HG03439 (cell line): ENCODE measurements around the gene CACNB4.
"Not testable (repeated sequence)": the region's sequence is repeated elsewhere in the genome, so short reads cannot be mapped to it uniquely, and the experiment has no call there.

ENCODE experiments used
- ATAC-seq: cut with Tn5 transposase; IDR thresholded peaks from one replicate; pipeline ENCODE4 v1.9.1; 2021; ENCODE audit warnings: mild to moderate bottlenecking, moderate library complexity; ENCODE audit not compliant: unreplicated experiment

Gene CACNB4

DNA sequence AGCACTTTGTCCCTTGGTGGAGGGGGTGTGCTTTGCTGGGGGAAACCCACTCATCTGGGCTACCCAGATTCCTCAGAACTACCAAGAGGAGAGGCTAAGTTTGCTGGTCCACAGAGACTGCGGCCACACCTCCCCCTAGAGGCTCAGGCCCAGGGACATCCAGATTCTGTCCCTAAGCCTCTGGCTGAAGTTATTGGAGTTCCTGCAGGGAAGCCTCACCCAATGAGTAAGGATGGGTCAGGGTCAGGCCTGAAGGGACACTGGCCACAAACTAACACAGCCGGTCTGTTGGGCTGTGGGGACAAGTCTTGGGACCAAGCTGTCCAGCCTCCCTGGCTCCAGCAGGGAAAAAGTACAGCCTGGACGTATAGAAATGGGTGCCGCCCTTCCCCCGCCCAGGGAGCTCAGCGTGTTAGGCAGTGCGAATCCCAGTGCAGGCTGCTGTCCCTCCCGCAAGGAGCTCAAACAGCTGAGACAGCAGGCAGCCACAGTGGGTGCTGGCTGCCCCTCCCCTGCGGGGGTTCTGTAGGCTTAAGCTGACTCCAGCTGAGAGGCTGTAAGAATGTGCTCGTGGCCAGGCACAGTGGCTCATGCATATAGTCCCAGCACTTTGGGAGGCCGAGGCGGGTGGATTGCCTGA is 183.7 kb downstream of the CACNB4 start:
- ATAC-seq = no peak

DNA sequence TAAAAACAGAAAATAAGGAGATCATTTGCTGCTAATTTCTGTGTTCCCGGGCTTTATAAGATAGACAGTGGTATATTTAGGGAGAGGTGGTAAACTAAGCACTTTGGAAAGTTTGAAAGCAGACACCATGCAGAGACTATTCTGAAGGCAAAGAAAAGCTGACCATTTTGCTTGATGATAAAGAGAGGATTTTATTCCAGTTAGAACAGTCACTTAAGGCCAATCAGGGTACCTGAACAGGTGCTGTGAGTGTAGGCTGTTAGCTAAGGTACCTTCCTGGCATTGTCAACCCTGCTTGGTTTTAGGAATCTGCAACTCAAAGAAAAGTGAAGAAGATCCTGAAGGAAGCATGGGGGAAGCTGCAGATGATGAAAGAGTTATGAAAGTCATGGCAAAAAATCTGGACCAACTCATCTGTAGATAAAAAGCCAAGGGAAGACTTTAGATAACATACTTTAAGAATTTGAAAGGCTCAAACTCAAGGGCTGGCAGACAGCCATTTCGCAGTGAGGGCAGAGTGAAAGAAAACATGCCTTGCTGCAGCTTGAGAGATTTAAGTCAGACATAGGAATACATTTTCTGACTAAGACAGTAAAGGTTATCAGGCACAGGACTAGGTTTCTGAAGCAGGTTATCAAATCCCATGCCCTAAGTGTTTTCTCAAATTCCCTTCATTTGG is 190.5 kb downstream of the CACNB4 start:
- no peak for ATAC-seq

DNA sequence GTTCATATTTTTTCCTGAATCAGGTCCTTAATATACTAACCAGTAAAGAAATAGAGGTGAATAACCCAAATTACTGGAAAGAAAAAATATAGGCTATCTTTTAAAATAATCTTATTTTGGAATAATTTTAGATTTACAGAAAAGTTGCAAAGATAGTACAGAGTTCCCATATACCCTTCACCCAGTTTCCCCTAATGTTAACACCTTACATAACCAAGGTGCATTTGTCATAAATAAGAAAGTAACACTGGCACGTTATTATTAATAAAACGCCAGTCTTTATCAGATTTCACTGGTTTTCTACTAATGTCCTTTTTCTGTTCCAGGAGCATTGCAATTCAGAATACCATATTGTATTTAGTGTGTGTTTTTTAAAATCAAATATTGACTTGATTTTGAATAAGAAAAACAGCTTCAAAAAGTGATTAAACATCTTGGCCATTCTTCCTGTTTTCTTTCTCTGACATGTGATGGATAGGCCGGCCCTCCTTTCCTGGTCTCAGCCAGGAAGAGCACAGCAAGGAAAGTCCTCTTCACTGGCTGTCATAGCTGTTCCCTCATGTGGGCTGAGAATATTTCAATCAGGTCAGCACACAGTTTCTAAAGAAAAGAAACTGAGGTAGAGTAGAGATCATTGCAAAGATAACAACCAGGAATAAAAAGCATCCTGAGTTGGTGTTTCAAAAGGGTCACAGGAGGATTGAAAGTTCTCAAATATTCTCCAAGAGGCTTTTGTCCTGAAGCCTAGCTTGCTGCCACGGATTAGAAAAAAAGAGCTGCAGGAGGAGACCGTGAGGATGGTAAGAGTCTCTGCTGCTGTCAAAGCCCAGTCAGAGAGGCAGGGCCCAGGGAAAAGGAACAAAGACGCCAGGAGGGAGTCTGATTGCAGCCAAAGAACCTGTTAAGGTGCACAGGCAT is 191.3 kb downstream of the CACNB4 start:
- ATAC-seq = no peak

DNA sequence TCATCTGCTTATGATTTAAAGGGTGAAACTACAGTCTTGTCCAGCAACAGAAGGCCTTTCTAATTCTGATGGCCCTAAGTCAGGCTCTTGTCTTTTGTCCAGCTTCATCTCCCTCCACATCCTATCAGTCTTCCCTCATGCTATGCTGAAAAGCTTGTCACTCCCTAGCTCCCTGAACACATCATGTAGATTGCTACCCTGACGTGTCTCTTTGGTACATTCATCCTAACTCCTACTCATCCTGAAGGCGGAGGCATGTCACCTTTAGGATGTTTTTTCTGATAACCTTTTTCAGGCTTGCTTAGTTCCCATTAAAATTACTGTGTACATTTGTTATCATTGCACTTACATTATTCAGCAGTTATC is 192.2 kb downstream of the CACNB4 start:
- no peak for ATAC-seq

DNA sequence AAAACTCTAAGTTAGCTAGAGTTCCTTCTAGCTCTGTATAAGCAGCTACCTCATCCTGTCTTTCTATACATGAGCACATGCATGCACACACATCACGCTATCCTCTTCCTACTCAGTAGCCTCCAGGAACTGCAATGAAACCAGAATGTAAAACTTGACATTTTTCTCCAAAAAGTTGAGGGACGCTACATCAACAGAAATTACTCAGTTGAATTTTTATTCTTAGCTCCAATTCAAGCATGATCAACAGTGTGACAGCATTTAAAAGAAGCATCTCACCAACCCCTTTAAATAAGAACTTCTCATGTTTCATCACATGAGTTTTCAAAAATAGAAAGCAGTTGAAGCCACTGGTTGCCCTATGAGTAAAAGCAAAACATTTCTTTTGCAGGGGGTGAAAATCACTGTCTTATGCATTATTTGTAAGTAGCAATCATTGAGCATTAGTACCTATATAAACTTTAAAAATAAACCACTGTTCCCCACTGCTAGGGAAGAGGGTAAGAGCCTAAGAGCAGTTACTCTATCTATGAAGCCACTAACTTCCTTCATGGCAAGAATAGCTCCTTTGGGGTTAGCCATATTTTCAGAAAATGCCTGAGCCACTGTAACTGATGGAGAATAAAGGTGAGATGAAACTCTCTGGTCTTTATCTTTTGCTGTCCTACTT is 192.7 kb downstream of the CACNB4 start:
- ATAC-seq = peak; percentile 77

DNA sequence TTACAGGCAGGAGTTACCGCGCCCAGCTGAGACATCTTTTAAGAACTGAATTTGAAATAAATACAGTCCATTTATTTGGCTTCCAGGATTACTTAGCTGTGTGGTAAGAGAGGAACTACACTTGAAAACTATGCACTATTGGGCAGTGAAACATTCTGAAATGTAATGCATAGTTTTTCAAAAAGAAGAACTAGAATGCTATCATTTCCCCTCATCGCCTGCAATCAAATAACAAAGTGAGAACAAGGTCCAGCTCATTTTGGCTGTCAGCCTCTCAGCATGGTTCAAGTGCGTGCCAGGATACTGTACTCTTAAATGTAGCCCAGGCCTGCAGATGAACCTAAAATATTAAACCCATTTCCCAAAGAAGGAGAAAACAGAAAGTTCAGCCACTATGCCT is 194.0 kb downstream of the CACNB4 start:
- ATAC-seq = no peak

DNA sequence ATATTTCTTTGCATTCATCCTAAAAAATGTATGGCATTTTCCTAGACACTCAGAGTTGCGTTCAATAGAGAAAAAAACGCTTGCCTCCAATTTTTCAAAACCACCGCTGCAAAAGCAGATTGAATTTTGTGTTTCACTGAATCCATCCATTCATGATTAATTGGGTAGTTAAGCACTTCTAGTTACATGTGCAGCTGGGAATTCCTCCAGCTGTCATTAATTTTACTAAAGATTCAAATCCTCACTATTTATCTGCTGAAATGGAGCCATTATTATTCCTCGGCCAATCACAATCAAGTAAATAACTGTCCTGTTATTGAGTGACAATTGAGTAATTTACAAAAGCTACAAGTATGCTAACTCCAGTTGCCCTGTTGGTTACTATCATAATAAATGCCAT is 194.8 kb downstream of the CACNB4 start:
- ATAC-seq = no peak

DNA sequence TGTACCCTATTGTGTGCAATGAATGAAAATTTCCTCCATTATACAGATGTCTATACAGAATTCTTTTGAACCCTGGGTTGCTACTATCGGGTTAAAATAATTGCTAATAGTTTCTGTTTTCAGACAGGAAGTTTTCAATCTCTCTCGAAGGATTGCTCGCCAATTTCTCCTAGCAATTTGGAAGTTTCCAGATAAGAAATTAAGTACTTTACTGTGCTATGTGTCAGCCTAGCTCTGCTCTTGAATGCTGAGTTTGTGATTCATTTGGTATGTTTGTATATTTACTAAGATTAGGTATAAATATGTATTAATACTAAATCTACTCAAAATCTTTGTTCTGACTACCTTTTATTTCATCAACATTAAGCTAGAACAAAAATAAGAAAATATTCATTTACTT is 196.0 kb downstream of the CACNB4 start:
- no peak for ATAC-seq

DNA sequence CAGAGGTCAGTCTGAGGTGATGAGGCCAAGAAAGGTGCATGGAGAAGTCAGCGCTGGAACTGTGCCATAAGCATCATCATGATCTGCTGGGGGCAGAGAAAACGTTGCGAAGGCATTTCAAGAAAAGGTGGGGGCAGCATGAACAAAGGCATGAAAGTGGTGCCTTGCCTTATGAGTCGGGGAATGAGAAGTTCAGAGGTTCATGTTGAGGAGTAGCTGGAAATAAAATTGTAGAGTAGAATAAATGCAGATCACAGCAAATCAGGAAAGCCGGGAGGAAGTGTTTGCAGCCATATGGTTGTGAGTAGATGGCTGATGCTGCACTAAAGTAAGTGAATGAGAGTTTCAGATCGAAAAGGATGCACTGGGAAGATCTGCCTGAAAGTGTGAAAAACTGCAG is 198.5 kb downstream of the CACNB4 start:
- ATAC-seq = no peak

DNA sequence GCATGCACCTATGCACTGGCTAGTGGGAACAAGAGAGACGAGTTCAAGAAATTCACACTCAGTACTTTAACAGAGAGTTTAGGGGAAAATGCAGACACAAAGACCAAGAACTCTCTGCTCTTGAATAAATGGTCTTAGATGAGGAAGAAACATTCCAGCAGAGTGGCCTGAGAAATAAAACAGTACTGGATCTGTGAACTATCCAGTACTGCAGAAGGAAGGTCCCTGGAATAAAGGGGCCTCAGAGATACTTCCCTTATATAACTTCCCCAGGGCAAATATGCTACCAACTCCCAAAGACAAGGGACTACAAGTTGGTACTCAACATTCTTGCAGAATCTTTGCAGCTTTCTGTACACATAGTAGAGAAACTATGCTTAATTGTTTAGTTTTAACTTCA is 199.7 kb downstream of the CACNB4 start:
- no peak for ATAC-seq

DNA sequence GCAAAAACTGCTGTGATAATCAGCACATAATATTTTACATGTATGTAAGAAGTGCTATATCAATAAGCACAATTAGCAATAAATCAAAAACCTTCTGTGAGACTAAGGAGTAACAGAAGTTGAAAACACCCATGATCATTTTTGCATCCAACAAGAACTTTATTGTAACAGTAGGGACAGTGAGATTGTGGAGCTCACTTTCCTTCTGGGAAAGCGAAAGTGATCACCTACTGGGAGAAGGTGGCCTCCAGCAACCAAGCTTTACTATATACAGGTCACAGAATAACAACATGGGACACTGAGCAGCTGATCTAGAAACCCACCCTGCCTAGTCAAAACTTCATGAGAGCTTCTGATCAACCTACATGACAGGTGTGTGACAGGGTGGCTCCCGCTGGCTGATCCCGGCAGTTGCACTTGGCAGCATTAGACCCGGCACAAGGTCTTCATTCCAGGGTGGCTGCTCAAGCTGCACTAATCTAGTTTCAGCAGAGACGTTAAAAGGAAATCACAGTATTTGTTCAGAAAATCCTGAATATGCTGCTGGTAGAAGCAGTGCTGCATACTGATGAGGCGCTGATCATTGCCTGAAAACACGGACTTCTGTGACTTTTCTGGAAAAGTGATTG is 207.2 kb downstream of the CACNB4 start:
- no peak for ATAC-seq

DNA sequence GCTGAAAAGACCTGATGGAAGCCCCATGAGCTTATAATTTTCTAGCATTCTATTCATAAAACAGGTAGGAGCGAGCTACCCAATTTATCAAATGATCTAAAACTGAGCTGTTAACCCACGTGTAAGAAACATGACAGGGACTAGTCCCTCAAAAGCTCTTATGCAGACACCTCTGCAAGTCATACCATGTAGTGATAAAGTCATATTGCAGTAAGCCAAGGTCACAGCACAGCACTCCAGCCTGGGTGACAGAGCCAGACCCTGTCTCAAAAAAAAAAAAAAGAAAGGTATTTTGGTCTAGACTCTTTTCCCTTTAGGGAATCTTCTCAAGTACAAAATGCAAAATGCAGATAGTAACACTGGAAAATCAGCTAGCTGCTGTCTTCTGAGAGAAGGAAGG is 211.7 kb downstream of the CACNB4 start:
- no peak for ATAC-seq

DNA sequence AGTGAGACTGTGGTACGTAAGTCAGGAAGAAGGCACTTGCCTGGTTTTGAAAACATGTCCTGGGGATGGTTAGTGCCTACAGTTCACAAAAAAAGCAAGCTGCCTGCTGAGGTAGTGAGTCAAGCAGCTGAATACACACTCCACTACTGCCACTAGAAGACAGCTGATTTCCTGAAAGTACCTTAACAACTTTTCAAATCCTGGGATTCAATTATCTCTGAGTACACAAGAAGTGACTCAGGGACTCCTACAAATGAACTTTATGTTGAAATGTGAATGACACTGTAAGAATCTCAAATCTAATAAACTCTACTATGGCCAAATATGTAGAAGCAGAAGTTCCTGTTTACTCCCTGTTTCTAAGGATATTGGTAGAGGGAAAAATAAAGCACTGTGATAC is 212.6 kb downstream of the CACNB4 start:
- ATAC-seq = no peak

DNA sequence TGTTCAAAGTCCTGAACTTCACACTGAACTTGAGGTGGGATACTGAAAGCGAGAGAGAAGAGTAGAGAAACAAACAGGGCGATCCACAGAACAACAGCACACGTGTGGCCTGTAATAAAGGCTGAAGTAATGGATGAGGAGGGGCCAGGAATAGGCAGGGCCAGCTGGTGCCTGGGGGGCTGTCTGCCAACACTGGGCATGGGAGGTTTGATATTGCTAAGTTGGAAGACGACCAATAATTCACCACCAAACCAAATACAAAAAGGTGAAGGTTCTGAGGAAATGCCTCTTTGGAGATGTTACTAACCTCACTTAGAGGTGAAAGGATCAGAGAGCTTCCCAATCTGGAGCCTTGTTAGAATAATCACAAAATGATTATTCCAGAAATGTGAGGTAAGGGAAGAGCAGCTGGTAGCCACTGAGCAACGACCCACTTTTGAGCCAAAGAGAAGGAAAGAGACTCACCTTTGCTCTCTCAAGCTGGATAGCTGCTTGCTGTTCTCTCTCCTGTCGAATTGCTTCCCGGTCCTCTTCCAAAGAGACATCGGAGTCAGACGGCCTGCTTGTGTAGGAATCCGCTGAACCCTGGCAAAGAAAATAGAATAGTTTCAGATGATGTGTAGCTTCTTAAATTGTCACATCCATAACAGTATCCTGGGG is 215.9 kb downstream of the CACNB4 start:
- ATAC-seq = no peak

DNA sequence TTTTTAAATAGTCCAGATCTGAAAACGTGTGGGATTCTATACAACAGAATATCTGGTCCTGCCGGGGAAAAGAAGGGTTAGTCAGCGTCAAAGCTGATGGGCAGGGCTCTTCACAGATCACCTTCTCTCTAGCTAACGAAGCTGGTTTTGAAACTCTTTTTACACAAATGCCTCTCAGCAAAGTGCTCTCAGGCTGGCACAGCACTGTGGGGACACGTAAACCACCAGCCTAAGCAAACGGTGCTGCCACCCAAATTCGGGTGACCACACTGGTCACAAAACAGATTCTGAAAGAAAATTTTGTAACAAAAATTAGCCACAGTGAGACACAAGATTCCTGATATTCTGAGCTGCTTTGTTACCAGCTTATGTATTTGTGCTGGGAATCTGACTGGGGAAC is 217.5 kb downstream of the CACNB4 start:
- no peak for ATAC-seq

DNA sequence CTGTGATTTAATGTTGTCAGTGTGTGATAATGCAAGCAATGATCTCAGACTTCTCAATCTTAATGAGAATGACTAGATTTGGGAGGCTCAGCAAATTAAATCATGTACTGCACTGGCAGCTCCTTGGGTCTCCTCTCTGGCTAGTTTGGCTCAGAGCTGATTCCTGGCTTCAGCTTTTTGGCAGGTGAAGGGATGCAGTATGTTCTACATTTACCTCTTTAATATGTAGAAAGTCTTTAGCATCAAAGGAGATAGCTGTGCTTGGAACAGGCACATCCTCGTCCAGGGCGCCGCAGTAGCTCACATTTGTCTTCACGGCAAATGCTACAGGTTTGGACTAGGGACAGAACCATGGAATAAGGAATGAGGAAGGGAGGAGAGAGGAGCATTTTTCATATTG is 218.3 kb downstream of the CACNB4 start:
- ATAC-seq = no peak

DNA sequence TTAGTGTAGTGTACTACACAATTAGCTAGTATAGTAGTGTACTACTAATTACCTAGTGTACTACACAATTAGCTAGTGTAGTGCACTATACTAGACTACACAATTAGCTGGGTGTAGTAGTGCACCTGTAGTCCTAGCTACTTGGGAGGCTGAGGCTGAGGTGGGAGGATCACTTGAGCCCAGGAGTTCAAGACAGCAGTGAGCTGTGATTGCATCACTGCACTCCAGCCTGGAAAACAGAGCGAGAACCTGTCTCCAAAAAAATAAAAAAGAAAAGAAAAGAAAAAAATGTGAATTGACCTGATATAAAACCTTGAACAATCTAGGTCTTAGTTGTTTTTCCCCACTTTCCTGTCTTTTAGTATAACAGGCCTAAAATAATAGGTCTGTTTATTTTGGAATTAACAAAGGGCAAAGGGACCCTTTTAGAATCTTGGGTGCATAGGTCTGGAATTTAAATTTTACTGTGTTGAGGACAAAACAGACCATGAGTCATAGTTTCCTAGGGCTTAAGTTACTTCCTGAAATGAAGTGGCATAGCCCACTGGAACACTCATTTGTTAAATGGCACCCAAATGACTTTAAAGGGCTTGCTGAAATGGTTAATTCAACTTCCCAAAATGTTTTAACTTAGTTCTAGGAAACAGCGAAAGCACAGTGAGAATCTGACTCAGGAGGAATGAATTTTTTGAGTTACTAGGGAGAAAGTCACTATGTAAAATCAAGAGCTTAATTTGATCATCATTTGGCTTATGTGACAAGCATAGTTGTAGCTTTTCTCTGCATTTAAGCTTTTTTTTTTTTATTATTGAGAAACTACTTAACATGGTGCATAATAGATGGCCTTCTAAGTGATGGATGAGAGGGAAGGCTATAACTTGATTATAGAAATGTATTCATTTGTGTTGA is 219.9 kb downstream of the CACNB4 start:
- ATAC-seq = no peak

DNA sequence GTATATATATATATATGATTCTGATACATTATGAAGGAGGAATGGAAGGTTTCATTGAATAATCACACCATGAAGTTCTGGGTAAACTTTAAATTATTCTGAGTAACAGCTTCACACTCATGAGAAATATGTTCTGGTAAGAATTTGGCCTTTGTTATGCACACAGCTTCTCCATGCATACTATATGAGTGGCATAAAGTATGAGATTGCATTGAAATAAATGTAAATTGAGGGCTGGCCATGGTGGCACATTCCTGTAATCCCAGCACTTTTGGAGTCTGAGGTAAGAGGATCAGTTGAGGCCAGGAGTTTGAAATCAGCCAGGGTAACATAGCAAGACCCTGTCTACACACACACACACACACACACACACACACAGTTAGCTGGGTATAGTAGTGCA is 220.6 kb downstream of the CACNB4 start:
- ATAC-seq = no peak

DNA sequence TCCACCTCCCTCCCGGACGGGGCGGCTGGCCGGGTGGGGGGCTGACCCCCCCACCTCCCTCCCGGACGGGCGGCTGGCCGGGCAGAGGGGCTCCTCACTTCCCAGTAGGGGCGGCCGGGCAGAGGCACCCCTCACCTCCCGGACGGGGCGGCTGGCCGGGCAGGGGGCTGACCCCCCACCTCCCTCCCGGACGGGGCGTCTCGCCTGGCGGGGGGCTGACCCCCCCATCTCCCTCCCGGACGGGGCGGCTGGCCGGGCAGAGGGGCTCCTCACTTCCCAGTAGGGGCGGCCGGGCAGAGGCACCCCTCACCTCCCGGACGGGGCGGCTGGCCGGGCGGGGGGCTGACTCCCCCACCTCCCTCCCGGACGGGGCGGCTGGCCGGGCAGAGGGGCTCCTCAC is 223.2 kb downstream of the CACNB4 start:
- ATAC-seq = not testable (repeated sequence)
